NOMO-1 treated with dmso at 0.1 percent for 144 hours (cell line): ENCODE measurements around the gene CGAS.
"Not testable (repeated sequence)": the region's sequence is repeated elsewhere in the genome, so short reads cannot be mapped to it uniquely, and the experiment has no call there.

ENCODE experiments used
- DNase-seq: peaks from one replicate; lab custom pipeline; 2025; ENCODE audit not compliant: unreplicated experiment; lab: John Stamatoyannopoulos, UW

The CGAS gene

DNA sequence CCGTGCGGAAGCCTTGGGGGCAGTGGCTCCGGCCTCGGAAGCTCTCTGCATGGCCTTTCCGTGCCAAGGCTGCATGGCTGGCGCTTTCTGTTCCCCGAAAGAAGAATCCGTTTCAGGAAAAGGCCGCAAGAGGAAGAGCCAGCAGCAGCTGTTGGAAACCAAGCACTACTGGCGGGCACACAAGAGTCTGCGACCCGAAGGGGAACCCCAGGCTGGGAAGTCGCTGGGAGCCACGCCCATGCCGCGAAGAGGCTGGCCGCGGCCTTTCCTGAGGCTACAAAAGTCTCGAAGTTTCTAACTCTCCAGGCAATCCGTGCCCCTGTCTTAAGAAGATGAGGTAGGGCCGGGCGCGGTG, at the start of gene CGAS:
TSS of gene CGAS (minus strand) at position 191 of the 355 bp plus-strand sequence. CDS start at position 75, 116 bp downstream.
- peak; percentile 81 for DNase-seq

DNA sequence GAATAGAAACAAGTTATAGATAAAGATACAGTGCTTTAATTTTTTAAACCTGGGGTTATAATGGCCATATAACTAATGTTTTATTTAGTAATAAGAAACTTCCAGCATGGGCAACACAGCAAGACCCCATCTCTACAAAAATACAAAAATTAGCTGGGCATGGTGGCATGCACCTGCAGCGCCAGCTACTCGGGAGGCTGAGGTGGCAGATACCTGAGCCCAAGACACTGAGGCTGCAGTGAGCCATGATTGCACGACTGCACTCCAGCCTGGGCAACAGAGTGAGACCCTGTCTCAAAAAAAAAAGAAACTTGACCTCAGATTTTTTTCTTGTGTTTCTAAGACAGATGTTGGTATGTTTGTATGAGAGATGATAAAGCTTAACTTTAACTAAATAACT, 45.8 kb upstream of the CGAS start:
- no peak for DNase-seq

GRCh38 chr6:73491377-73491776, 39.3 kb upstream of the CGAS start:
- DNase-seq = no peak

DNA sequence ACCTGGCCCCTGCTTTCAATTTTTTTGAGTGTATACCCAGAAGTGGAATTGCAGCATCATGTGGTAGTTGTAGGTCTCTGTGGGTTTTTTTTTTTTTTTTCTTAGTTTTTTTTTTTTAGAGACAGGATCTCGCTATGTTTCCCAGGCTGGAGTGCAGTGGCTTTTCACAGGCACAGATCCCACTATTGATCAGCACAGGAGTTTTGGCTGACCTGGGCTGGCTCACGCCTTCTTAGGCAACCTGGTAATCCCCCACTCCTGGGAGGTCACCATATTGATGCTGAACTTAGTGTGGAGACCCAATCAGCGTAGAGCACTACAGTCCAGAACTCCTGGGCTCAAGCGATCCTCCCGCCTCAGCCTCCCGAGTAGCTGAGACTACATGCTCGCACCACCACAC, 35.4 kb upstream of the CGAS start:
- DNase-seq = no peak

GRCh38 chr6:73484438-73484837, 32.3 kb upstream of the CGAS start:
- DNase-seq = no peak

DNA sequence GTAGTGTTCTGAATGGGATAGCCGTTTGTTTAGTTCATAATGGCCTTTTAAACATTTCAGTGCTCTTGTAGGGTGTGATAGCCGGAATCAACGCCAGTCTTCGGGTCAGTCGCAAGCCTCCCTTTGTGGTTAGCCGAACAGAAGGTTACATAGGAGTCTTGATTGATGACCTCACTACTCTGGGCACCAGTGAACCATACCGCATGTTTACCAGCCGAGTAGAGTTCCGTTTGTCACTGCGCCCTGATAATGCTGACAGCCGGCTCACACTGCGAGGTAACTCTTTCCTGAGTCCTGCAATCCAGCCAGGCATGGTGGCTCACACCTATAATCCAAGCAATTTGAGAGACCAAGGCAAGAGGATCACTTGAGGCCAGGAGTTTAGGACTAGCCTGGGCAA, 29.9 kb upstream of the CGAS start:
- no peak for DNase-seq

GRCh38 chr6:73477407-73477806, 25.3 kb upstream of the CGAS start:
- DNase-seq = no peak

GRCh38 chr6:73476723-73477122, 24.6 kb upstream of the CGAS start:
- DNase-seq = no peak

DNA sequence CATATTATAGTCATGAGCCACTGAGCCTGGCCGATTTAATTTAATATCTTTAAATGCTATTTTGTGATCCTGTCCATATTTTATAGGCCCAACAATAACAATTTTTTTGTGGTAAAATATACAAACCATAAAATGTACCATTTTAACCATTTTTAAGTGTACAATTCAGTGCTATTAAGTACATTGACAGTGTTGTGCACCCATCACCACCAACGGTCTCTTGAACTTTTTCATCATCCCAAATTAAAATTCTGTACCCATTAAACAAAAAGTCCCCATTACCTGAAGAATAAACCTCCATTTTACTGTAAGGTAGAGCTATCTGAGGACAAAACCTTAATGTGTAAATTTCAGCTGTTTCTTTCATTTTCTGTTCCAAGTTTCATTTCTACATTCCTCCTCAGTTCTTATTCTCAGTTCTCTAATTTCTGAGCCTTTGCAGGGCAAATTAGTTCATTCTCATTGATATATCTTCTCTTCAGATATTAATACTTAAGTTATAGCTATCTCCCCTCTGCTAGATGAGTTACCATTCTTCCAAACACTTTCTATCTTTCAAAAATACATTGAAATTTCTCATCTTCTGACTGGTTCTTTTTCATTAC, 19.7 kb upstream of the CGAS start:
- DNase-seq = peak; percentile 30

DNA sequence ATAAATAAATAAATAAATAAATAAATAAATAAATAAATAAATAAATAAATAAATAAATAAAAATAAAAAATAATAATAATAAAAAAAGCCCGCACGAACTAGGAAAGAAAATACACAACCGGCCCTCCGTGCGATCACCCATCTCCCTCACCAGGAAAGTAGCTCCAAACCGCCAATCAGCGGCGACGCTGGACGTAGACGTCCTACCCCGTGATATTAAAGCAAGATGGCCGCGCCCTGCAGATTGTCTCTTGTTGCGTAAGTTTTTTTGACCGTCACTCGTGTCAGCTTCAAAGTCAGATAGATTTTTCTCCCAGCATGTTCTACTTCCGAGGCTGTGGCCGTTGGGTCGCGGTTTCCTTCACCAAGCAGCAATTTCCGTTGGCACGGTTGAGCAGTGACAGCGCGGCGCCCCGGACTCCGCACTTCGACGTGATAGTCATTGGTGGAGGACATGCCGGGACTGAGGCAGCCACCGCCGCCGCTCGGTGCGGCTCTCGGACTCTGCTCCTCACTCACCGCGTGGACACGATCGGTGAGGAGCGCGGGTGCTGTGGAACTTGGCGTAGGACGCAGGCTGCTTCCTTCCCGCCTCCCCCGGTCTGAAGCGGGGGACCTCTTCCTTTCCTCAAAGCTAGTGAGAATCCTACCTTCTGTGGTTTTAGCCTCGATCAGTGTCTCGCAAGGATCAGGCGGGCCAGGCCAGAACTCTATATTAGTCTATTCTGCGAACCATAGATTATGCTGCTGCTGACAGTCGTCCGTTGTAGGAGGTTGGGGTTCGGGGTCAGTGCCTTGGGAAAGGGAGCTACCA, 9.6 kb upstream of the CGAS start, which contains the start of gene MTO1:
TSS of gene MTO1 (plus strand) at position 201 of the 814 bp plus-strand sequence. CDS start at position 319, 118 bp downstream.
- peak; percentile 90 for DNase-seq

DNA sequence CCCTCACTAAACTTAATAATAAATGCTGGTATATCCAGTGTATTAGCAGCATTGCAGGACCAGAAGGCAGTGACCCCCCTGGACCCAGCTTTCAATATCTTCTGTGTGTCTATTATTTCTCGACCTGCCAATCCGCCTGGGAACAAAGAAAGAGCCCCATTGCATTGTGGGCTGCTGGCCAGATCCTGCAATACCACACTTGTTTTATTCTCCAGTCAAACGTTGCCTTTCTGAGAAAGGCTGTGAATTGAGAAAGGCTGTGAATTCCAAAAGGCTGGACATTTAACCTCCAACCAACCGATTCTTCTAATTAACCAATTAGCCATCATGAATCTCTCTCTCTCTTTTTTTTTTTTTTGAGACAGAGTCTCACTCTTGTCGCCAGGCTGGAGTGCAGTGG, 8.0 kb upstream of the CGAS start:
- DNase-seq = no peak

- DNase-seq = not testable (repeated sequence)
These were observed 7.4 kb upstream of the CGAS start for GRCh38 chr6:73459474-73459873.

DNA sequence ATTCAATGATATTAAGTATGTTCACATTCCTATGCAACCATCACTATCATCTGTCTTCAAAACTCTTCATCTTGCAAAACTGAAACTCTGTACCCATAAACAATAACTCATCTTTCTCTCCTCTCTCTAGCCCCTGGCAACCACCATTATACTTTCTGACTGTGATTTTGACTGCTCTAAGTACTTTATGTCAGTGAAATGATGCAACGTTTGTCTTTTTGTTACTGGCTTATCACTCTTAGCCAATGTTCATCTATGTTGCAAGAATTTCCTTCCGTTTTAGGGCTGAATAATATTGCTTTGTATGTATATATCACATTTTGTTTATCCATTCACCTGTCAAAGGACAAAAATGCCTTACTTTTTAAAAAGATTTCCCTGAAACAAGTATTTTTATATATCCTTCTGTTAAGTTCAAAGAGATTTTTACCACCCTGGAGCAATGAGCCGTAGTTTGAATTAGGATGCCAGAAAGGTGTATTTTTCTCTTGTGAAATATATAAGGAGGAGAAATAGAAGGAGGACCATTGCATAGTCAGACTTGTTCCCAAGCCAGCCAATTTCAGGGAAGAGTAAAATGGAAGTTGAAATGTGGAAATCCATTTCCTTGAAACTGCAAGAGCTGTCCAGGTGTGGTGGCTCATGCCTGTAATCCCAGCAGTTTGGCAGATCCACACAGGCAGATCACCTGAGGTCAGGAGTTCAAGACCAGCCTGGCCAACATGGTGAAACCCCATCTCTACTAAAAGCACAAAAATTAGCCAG, 4.0 kb upstream of the CGAS start:
- DNase-seq = peak; percentile 84

DNA sequence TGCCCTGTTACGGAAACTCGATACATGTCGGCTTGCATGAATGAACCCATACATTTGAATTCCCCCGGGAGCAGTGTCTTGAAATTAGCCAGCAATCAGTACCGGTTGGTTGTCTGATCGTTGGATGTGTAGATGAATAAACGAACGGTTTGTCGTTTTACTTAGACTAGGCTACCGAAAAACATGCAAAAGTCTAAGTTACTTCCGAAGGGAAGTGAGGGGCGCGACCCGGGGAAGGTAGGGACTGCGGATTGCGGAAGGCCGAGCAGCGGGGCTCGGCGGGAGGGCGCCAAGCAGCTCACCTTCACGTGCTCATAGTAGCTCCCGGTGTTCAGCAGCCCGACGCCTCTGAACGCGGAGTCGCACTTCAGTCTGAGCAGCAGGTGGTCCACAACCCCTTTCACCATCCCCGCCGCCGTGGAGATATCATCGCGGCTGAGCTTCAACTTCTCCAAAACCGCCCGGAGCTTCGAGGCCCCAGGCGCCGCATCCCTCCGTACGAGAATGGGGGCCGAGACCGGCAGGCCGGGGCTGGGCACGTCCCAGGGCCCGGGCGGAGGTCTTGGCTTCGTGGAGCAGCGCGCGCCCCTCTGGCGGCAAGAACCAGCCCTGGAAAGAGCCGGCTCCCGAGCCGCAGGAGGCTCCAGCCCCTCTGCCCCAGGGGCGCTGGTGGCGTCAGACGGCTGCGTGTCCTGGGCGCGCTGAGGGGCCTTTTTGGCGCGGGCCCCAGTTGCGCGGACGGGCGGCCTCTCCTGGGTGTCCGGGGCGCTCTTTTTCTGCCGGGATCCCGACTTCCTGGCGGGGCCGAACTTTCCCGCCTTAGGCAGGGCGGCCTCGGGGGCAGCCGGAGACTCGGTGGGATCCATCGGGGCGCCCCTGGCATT, 632 bp downstream of the CGAS start:
- DNase-seq = peak; percentile 42

DNA sequence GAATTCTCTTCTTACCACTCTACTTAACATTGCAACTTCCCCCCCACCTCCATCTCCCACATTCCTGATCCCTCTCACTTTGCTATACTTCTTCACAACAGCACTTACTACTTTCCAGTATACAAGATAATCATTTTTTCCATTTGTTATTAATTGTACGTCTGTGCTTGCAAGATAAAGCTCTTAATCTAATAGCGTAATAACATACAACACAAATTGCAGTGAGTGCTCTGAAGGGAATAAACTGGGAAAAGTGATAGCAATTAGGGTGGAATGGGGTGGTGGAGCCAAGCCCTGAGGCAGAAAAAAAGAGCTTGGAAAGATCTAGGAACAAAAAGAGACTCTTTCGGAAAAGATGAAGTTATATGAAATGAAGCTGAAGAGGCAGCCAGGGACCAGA, 8.5 kb downstream of the CGAS start:
- no peak for DNase-seq

DNA sequence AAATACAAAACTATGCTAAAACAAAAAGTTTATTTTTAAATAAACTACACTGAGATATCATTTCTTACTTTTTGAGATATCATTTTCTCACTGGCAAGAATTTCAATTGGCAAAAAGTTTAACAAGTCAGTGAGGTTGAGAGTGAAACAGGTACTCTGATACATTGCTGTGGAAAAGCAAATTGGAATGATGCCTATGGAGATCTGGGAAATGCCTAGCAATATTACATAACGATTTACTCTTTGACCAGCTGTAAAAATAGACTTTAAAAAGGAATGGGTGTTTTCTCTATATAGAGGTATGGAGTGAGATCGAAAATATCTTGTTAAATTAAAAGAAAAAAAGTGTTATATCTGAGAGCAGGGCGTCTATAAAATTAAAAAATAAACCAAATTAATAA, 16.9 kb downstream of the CGAS start:
- DNase-seq = no peak

- no peak for DNase-seq
These were observed 30.6 kb downstream of the CGAS start for GRCh38 chr6:73421534-73421933.

GRCh38 chr6:73418081-73418741, 33.9 kb downstream of the CGAS start:
- no peak for DNase-seq

DNA sequence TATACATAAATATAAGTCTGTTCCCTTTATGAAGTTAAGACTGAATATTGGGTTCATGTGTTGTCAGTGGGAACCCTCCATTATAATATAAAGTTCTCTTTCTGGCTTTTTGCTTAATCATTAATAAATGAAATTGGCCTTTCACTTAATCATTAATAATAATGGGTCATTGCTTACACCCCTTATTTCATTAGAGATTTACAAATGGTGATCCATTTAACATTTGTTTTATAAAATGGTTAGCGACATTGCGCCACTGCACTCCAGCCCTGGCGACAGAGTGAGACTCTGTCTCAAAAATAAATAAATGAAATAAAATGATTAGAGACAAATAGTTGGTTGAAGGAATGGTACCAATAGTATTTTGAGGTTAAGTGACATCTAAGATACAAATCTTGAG, 39.0 kb downstream of the CGAS start:
- DNase-seq = no peak

DNA sequence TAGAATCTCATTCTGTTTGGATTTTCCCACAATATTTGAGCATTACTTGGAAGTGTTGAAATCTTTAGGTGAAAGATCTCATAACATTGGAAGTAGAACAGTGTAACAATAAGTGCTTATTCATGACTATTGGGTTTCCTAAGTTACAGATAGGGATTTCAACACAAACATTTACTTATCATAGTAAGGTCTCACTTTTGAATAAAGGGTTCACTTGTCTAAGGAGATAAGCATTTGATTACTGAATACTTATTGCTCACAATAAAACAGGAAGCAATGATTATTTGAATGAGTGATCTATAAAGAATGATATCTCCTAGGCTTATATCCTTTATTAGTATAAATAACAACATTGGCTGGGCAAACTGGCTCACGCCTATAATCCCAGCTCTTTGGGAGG, 42.7 kb downstream of the CGAS start:
- no peak for DNase-seq
